ENCODE results near the gene FTO. TPM values are rescaled to one million over a fixed set of nuclear protein-coding genes. Genes with fewer than 3 reads are reported as not detected.

Gene FTO
- total RNA-seq, 1 donor from 2014 or later, result 97.3 TPM

DNA sequence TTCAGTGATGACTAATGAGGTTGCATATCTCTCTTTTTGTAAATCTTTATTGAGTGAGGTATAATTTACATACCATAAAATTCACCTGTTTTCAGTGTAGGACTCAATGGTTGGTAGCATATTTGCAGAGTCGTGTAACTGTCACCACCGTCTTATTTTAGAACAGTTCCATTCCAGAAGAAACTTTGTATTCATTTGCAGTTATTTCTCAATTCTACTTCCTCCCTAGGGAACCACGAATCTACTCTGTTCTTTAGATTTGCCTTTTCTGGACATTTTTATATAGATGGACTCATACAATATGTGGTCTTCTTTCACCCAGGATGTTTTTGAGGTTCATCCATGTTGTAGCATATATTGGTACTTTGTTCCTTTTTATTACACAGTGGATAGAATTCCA, 3.7 kb downstream of the FTO start:
- no peak for DNase-seq (ENCODE audit: extremely low read depth, low read depth, low spot score)

DNA sequence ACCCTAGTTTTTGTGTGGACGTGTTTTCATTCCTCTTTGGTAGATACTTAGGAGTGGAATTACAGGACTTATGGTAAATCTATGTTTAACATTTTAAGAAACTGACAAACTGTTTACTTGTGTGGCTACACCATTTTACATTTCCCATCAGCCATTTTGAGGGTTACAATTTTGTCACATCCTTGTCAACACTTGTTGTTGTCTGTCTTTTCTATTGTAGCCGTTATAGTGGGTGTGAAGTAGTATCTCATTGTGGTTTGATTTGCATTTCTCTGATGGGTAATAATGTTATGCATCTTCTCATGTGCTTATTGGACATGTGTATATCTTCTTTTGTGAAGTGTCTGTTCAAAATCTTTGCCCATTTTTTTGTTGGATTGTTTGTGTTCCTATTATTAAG, 4.5 kb downstream of the FTO start:
- no peak for DNase-seq (ENCODE audit: extremely low read depth, low read depth, low spot score)

DNA sequence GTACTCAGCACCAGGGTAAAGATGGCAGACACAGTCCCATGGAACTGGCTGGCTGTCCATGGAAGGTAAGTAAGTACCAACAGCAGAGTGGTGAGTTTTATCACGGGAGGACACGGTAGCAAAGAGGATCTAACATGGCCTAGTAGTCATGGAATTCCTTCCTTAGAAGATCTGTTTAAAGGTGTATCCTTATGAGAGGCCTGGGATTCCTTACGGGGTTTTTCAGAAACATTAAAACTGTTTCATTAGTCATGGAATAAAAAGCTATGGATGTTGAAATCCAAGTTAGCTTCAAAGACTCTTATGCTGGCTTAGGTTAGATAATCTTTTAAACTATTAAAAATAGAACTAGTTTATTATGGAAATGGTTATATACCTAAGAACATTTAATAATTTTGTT, 7.4 kb downstream of the FTO start:
- DNase-seq (ENCODE audit: extremely low read depth, low read depth, low spot score), result no peak

DNA sequence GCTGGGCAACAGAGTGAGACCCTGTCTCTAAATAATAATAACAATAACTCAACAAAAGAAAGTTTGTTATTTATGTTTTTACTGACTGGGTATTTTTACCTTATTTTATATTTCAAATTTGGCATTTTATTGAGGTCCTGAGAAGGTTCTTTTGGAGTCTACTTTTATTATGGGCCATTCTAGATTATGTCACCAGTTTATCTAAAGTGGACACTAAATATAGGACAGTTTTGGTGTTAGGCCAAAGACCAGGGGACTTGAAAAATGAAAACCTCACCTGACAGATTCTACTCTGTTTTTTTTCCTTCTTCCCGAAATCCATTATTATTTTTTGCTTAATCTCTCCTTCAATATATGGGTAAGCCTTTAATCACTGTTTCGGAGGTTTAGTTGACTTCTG, 8.1 kb downstream of the FTO start:
- no peak for DNase-seq (ENCODE audit: extremely low read depth, low read depth, low spot score)

DNA sequence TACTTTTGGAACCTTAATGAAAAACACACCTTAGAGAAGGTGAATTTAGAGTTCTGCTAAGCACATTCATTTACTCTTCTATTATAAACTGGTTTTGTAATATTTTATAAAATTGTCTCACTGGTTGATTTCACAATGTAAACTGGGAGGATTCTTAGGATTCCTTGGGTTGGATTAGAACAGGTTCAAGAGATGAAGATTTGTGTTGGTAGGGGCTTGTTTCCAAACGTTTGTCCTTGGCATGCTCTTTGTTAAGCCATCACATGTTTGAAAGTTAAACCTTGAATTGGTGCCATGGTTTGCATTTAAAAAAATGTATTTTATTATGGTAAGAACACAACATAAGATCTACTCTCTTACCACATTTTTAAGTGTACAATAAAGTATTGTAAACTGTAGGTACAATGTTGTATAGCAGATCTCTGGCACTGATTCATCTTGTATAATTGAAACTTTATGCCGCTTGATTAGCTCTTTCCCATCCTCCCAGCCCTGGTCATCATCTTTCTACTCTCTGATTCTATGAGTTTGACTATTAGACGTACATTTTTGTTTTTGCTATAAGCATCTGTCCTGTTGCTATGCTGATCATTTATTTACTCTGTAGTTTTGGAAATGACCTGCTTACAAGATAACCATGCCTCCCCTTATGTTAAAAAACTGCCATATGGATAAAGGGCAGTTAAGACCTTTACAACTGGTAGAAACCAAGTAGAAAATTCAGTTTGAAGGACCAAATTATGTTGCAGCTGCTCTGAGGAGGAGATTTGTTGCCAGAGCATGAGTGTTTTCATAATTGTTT, 9.6 kb downstream of the FTO start:
- DNase-seq (ENCODE audit: extremely low read depth, low read depth, low spot score), result no peak

DNA sequence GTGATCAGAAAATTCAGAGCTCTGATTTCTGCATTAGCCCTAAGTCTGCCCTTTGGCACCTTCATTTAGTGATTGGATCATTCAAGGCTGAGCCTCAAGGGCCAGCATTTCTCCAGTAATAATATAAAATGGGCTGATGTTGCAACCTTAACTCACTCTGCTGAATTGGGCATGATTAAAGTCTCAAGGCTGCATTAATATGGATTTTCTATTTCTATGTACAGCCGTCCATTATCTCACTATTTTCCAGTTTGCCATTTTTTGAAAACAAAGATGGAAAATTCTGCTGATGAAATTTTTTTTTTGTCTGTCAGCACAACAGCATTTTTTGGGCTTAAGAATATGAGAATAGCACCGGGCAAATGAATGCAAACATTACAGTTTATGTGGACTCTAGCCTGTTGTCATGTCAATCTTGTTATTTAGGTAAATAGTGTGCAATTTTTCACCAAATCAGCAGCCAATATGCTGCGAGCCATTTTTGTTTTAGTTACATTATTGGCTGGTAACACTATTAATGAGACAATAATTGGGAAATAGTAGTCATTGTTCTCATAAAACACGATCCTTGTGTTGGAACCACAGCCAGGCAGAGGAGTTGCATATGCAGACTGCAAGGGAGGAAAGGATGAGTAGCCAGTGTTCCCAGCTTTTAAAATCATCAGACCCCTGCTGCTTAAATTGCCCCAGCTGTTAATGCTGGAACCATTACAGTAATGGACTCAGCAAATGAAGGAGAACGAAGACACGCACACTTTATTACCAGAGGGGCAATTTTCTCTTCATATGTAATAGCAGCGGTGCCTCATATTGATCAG, 10.5 kb downstream of the FTO start:
- no peak for DNase-seq (ENCODE audit: extremely low read depth, low read depth, low spot score)

DNA sequence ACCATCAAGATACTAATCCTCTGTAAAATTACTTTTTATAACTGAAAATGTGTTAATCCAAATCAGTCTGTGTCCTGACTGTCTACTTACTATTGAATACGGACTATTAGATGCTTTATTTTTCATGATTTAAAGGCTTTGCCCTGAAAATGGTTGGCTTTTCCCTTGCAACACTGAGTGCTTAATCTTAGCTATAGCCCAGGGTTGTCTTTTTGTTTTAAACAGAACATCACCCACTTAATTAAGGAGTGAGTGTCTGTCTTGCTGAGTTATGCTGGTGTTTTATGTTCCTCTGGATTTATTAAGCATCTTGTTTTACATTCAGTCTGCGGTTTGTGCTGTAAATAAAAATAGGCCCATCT, 11.0 kb downstream of the FTO start:
- no peak for DNase-seq (ENCODE audit: extremely low read depth, low read depth, low spot score)

DNA sequence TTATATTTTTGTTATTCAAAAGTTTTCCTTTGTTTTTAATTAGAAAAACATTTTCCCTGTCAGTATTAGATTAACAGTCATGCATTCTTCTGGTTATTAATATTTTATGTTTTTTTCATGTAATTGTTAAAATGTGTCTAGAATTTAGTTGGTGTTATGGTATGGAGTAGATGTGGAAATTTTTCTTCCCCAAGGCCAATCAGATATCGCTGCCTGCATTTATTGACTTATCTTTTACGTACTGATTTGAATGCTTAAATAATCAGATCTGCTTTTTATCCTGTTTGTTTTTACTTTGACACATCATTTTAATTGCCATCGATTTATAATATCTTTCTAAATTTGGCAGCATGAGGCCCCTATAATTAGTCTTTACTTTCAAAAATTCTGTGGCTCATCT, 13.6 kb downstream of the FTO start:
- no peak for DNase-seq (ENCODE audit: extremely low read depth, low read depth, low spot score)

DNA sequence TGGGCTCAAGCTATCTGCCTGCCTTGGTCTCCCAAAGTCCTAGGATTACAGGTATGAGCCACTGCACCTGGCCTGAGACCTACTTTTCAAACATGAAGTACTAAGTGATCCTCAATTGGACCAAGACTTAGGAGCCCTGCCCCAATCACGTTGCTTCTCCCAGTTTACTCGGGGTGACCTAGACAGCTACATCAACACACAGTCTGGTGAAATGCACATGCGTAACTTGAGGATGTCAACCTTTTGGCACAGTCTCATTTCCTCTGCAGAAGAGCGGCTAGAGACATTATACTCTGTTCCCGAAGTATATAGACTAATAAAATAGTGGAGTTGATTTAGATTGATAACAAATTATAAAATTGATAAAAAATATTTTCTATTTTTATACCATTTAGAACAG, 17.1 kb downstream of the FTO start:
- DNase-seq (ENCODE audit: extremely low read depth, low read depth, low spot score), result no peak

DNA sequence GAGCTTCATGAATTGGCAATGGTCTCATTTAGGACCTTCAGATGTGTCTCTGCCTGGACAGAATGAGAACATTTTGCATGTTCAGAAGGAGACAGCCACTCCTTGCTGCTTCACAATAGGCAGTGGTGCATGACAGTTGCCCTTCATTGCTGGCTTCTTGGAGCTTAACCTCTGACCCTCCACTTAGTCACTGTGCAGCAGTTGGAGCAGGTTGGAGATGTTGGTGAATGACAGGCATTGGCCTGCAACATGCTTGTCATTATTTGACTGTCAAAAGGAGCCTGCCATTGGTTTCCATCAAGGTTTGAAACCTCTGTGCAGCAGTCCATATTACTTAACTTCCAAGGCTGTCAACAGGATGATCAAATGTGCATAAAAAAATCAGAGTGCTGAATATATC, 22.7 kb downstream of the FTO start:
- DNase-seq (ENCODE audit: extremely low read depth, low read depth, low spot score), result no peak

DNA sequence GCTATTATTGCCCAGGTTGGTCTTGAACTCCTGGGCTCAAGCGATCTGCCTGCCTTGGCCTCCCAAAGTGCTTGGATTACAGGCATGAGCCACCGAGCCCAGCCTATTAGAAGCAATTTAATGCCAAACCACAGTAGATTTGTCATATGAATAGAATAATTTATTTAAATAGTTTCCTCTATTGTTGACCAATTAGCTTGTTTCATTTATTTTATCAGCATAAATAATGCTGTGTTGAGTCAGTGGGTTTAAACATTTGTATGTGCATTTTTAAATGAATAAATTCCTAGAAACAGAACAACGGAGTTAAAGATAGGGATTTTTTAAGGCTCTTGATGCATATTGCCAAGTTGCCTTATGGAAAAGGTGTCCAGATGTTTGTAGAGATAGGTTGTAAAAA, 26.7 kb downstream of the FTO start:
- DNase-seq (ENCODE audit: extremely low read depth, low read depth, low spot score), result no peak

DNA sequence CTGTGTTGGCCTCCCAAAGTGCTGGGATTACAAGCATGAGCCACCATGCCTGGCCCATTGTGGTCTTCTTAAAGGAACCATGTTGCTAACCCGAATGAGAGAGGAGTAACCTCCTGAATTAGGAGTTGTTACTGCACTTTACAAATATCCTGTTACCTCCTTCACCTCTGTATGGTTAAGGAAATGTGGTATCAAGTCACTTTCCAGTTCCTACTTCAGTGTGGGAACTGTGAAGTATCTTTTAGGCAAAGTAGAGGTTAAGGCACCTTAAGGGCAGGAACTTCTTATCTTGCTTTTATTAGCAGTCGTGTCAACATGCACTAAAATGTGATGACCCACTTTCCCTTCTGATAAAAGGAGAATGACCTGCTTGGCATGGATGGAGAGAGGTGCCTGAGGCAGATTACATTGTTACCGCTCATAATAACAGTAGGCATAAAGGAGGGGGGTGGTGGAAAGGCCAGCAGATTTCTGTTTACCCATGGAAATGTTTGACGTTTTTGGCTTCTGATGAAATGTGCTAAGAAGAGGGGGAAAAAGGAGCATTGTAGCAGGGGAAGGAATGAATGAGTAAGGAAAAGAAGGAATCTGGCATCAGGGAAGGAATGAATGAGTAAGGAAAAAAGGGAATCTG, 28.5 kb downstream of the FTO start:
- DNase-seq (ENCODE audit: extremely low read depth, low read depth, low spot score), result peak; percentile 44

DNA sequence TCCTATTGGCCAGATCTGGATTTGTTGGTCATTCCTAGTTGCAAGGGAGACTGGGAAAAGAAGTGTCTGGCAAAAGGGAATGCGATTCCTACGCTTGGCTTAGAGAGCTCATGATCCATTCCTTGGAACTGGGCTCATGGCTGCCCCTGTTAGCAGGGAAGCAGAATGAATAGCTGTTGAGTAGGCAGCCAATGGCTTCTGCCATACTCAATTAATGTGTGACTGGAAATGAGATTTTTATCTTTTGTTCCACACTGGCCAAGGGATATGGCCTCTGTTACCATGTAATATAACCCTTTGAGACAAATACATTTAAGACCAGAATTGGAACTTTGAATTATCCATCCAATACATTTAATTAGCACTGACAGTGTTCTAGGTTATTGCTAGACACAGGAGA, 31.0 kb downstream of the FTO start:
- DNase-seq (ENCODE audit: extremely low read depth, low read depth, low spot score), result no peak

DNA sequence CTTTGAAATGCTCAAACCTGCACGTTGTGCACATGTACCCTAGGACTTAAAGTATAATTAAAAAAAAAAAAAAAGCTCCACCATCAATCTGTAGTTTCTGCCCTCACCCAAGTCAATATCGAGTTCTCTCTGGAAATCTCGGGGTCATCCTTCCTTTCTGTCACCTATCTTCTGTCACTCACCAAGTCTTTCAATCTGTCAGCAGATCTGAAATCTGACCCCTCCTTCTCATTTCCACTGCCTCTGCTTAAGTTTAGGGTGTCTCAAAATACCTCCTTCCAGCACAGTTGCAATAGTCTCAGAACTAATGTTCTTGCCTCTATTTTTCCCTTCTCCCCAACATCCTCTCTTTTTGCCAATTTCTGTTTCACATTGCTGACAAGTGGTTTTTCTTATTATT, 32.3 kb downstream of the FTO start:
- no peak for DNase-seq (ENCODE audit: extremely low read depth, low read depth, low spot score)

DNA sequence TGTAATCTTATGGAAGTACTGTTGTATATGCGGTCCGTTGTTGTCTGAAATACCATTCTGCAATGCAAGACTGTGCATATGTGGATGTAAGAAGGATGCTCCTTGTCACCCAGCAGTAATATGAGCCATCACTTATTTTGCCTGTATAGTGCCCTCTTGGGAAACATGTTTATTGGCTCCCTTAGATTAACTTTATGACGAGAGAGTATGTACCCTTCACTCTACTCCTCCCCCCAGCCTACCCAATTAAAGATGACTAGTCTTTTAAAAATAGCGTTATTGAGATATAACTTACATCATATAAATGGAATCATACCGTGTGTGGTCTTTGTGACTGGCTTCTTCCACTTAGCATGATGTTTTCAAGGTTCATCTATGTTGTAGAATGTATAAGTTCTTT, 33.6 kb downstream of the FTO start:
- DNase-seq (ENCODE audit: extremely low read depth, low read depth, low spot score), result no peak

DNA sequence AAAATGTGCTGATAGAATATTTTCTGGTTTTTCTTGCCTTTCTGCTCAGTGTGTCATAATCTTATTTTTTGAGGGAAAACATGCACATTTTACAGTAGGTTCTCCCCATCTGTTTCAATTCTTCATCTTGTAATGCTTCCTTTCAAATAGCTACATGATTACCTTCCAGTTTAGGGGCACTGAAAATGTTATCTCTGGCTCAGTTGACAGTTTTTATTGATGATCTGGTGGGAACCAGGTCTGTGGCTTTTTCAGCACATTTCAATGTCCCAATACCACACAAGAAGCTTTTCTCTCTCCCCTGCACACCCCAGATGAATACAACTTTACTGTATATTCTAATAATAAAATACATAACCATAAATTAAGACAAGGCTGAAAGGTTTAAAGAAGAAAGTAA, 36.5 kb downstream of the FTO start:
- DNase-seq (ENCODE audit: extremely low read depth, low read depth, low spot score), result no peak

DNA sequence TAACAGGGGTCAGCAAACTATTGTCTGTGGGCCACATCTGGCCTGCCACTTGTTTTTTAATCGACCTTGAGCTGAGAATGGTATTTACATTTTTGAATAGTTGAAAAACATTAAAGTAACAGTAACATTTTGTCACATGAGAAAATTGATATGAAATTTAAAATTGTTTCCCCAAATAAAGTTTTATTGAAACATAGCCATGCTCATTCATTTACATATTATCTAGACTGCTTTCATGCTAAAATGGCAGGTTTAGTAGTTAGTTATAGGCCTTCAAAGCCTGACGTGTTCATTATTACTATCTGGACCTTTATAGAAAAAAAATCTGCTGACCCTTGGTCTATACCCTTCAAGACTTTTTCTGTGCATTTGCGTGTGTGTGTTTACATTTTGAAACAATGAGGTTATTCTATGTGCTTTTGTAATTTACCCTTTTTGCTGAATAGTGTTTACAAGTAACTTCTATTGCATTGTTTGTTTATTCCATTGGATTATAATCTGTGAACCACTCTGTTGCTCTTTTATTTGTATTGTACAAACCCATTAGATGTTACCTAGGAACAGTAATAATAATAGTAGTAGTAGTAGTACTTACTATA, 37.1 kb downstream of the FTO start:
- no peak for DNase-seq (ENCODE audit: extremely low read depth, low read depth, low spot score)

DNA sequence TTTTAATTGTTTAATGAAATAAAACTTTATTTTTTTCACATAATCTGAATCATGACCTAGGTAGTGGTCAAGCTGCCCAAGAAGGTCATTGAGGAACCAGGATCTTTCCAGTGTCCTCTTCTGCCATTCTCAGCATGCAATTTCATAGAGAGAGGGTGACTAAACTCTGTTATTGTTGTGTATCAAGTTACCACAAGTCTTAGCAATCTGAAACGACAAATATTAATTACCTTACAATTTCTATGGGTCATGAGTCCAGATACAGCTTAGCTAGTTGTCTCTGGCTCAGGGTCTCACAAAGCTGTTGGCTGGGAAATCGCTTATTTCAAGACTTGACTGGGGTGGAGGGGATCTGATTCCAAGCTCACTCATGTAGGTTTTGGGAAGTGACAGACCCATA, 37.6 kb downstream of the FTO start:
- DNase-seq (ENCODE audit: extremely low read depth, low read depth, low spot score), result no peak

DNA sequence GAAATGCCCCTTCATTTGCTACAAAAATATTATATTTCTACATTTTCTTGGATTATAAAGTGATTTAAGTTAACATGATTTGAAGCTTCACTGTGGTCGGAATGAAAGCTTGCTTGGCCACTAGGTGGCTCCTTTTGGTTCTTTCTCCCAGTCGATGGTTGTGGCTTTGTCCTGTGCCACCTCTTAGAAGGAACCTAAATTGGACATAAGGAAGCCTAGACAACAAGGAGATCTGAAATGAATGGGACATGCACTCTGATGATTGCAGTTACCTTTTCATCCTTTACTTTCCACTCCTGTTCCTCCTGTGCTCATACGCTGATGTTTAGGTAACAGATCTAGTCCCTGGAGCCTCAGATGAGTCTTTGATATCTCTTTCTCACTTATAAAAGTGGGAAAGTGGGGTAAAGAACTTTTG, 39.2 kb downstream of the FTO start:
- DNase-seq (ENCODE audit: extremely low read depth, low read depth, low spot score), result no peak

DNA sequence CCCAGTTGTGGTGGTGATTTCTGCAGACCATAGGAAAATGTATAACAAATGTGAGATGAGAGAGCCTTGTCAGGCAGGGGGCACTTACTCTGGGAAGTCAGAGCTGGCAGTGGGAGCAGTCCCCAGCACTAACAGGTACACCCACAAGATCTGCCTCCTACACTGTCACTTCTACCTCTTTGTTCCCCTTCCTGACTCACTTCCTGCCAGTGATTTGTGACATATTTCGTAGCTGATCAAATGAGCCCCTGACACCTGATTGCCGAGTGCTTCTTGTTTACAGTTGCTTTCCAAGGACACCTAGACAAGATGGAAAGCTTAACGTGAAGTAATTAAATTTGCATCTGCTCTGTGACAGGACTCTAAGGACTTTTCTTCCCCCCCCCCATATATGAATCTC, 40.5 kb downstream of the FTO start:
- DNase-seq (ENCODE audit: extremely low read depth, low read depth, low spot score), result no peak

DNA sequence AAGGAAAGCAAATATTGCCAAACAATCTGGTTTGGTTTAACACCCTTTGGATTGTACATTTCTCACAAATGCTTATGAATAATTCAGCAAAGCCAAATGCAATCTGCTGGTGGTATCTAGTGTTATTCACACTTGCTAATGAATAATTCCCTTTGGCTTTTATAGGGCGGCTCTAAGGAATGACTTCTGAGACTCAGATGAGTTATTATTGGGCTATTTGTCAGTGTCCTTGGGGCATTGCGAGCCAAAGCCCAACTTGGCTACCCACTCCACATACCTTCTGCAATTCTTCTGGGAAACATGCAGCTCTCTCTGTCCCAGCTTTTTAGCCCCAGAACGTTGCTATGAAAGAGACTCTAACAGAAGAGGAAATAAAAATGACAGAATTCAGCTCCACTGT, 41.1 kb downstream of the FTO start:
- no peak for DNase-seq (ENCODE audit: extremely low read depth, low read depth, low spot score)
